Activated CD4-positive, alpha-beta T cell treated with anti-CD3 and anti-CD28 coated beads, Interleukin-2, Interleukin-4, amounts not matched to agents 100 ng/mL and 50 ng/mL, durations not matched to agents 16 hours and 8 hours (primary cell): ENCODE results near the gene GRIK5.
A peak's percentile ranks its signal among the peaks of the same experiment; 100 is the strongest.

Experiments
- DNase-seq: peaks from one replicate; pipeline ENCODE4 v3.0.0-alpha.2; 2020; ENCODE audit warnings: low spot score

Gene GRIK5

DNA sequence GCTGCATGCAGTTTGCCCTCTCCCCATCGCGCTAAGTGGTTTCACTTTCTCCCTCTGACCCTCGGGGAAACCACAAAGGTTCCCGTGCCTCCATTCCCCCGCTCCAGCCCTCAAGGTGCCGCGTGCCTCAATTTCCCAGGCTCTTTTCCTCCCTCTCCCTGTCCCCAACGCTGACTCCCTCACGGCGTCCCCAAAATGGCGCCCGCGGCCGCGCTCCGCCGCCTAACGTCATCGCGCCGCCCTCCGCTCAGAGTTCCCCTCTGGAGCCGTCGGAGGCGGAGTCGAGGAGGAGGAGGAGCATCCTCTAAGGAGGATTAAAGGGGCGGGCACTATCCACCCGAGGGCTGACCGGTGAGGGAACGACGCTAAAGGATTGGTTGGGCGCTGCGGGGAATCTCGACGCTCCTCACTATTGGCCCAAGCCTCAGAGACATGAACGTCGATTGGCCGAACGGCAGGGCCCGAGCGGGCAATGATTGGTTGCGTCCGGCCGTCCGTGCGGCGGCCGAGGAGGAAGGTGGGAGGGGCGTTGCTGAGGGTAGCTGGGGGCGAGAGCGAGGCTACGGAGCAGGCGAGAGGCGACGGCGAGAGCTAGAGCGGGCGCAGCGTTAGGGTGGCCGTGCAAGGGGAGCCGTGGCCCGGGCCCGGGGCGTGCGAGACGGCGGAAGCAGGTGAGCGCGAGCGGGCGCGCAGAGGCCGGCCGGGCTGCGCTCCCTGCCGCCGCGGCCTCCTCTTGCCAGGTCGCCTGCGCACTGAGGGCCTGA is 5.8 kb upstream of the GRIK5 start, which contains the start of gene ZNF574:
ZNF574 (plus strand) TSS at position 551 of the 764 bp plus-strand sequence. CDS start 2,441 bp downstream, outside the sequence.
- peak; percentile 100 for DNase-seq

- no peak for DNase-seq
These were observed 5.3 kb upstream of the GRIK5 start for GRCh38 chr19:42075364-42075615.

DNA sequence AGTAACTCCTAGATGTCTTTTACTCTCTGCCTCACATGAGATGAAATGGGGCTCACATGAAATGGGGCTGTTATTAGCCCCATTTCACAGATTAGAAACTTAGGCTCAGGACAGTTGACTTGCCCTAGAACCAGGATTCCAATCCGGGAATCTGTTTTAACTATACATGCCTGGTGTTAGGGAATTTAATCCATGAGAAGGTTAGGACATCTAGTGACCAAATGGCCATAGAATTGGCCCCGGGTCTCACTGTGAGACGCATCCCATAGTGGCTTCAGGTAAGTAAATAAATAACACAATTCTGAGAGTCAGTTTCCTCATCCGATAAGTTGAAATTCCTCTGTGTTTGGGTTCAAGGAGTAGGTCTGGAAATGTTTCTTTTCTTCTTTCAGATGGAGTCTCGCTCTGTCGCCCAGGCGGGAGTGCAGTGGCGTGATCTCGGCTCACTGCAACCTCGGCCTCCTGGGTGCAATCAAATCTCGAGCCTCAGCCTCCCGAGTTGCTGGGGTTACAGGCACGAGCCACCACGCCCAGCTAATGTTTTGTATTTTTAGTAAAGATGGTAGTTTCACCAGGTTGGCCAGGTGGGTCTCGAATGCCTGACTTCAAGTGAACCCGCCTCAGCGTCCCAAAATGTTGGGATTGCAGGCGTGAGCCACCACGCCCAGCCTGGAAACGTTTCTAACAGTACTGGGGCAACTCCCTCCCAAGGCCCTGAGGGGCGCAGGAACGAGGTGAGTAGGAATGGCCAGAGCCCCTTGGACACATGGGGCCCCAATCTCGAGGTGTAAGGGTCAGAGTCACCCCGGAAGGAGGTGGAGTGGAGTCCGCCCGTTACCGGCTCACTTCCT is 4.7 kb upstream of the GRIK5 start:
- DNase-seq = peak; percentile 9

DNA sequence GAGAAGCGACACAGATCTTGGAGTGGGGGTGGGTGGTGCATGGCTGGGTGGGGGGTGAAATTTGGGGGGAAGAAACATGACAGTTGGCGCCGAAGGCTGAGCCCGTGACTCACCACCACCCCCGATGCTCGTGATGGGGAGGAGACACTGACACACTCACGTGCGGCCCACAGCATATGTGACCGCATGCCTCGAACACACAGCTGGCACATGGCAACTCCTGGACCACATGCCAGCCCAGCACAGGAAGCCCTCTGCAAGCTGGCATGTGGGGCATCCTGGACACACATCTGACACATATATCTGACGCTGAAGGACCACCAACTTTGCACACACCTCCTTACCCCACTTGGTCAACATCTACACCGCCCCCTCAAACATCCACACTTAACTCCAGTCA is 1.2 kb upstream of the GRIK5 start:
- DNase-seq = no peak

DNA sequence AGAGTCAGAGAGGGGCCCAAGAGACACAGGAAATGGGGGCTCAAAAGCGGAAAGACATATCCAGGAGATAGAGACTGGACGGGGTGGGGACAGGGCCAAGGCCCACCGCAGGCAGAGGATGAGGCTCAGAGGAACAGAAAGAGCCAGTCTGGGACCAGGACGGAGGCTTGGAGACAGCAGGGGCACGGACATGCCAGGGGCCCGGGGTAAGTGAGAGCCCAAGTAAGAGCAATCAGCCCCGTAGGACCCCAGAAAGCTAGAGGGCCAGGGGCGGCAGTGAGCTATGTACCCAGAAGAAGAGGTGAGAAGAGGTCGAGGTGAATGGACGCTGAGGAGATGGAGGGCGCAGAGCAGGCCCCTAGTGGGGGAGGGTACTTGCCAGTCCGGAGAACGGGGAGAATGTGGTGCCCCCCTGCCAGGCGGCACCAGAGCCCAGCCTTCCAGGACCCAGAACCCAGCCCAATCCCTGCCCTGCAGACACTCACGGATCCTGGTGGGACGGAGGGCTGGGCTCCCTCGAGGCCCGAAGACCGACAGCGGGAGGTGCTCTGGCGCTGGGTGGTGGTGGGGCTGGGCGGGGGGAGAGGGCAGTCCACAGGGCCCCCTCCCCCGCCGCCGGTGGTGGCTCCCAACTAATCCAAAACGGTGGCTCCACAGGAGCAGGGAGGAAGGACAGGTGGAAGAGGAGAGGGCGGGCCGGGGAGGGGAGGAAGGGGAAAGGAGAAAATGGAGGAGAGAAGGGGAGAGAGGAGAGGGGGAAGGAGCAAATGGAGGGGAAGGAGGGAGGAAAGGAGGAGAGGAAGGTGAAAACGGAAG is 1.0 kb downstream of the GRIK5 start:
- DNase-seq = no peak

- DNase-seq = no peak
These were observed 1.6 kb downstream of the GRIK5 start for GRCh38 chr19:42068361-42068755.

- no peak for DNase-seq
These were observed 2.6 kb downstream of the GRIK5 start for GRCh38 chr19:42067315-42067888.

GRCh38 chr19:42066075-42066754 is 3.8 kb downstream of the GRIK5 start:
- DNase-seq = peak; percentile 21

GRCh38 chr19:42065511-42065910 is 4.5 kb downstream of the GRIK5 start:
- no peak for DNase-seq

- DNase-seq = no peak
These were observed 5.0 kb downstream of the GRIK5 start for GRCh38 chr19:42065051-42065450.

DNA sequence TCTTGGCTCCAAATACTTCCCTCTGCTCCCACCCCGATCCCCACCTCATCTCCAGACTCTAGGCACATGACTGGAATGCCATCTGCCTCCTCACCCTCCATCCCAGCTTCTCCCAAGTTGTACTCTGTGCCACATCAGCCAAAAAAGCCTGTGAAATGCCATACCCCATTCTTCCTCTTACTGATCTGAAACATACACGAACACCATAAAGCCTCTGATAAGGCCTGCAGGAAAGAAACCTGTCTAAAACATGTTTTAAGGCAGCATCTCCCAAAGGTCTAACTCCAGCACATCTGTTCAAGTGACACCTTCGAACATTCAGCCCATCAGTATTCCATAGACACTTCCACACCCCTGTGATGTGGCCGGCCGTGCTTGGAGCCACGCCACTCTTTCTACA is 5.6 kb downstream of the GRIK5 start:
- no peak for DNase-seq

DNA sequence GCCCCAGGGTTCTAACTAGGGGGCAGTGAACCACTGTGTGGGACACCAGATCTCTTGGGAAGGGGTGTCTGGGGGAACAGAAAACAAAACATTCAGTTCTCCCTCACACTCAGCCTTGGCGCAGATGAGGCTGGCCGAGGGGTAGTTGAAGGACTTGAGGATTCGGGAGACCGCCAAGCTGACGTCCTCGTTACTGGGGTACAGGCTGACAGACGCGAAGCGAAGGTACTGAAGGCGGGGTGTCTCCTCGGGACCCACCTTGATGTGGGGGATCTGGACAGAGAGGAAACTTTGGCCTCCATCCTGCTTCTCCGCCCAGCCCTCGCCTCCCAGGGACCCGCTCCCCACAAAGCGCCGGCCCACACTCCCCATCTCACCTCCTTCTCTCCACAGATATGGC is 7.6 kb downstream of the GRIK5 start:
- no peak for DNase-seq

- no peak for DNase-seq
These were observed 9.9 kb downstream of the GRIK5 start for GRCh38 chr19:42060117-42060516.

DNA sequence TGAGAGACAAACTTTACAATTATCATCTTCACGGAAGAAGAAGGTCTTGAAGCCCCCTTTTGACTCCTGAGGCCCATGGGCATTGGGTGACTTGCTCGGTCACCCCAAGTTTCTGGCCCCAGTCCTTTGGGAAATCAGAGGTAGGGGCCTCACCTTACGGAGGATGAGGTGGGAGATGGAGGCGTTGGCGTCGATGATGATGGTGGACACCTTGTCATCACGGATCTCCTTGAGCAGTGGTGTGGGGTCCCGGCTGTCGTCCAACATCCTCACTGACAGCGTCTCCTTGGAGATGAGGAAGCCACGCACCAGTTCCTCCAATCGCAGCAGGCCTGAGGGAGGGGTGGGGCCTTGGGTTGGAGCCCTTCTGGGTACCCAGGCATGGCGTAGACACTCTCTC is 10.8 kb downstream of the GRIK5 start:
- DNase-seq = no peak

DNA sequence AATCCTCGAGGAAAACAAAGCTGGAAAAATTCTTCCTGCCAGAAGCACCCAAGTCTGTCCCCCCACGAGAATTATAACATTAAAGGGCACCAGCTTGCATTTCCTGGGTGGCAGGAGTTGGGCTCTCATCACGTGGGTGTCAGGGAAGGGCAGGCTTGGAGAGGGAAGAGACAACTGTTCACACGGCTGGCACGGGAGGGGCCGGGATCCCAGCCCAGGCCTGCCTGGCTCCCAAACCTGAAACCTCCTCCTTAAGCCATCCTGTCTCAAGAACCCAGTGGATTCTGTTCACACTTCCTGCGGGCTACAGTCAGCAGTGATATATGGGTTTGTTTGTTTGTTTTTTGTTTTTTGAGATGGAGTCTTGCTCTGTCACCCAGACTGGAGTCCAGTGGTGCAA is 12.2 kb downstream of the GRIK5 start:
- no peak for DNase-seq

- no peak for DNase-seq
These were observed 15.8 kb downstream of the GRIK5 start for GRCh38 chr19:42054205-42054604.

GRCh38 chr19:42053037-42053935 is 16.7 kb downstream of the GRIK5 start:
- DNase-seq = no peak

- DNase-seq = no peak
These were observed 17.7 kb downstream of the GRIK5 start for GRCh38 chr19:42052241-42052863.

GRCh38 chr19:42051166-42052115 is 18.6 kb downstream of the GRIK5 start:
- peak; percentile 86 for DNase-seq
